OCI-LY7 (cell line): Measurements from ENCODE around the gene DACT2. TPM values are rescaled to one million over a fixed set of nuclear protein-coding genes. Genes with fewer than 3 reads are reported as not detected.

Source experiments
- BruUV-seq: library from RNA; stranded (reverse); fragments of 400-500 nt; replicated peaks from 2 replicates; lab custom pipeline; 2021; lab: Mats Ljungman, UMichigan
- CTCF ChIA-PET: fragments of 300-600 bp; sonication (Branson Sonifier 250); formaldehyde crosslinking; loops from one replicate; lab custom pipeline; 2022; ENCODE audit warnings: antibody characterized with exemption; ENCODE audit not compliant: unreplicated experiment; lab: Charles Lee
- POLR2A ChIA-PET: fragments of 300-600 bp; sonication (Branson Sonifier 250); formaldehyde crosslinking; loops from one replicate; lab custom pipeline; 2022; ENCODE audit warnings: antibody characterized with exemption; lab: Charles Lee
- DNase-seq: peaks from one replicate; pipeline ENCODE4 v3.0.0-alpha.2; 2015; ENCODE audit warnings: low spot score
- H2AFZ ChIP-seq: fragments of 200-600 bp; sonication (generic), shearing (Covaris generic); 2 replicates; pipeline ENCODE4 v1.6.1; 2014; ENCODE audit warnings: mild to moderate bottlenecking, antibody characterized with exemption, low read length, moderate library complexity
- H3K27ac ChIP-seq: fragments of 200-600 bp; sonication (generic); 2 replicates; pipeline ENCODE4 v1.5.1; 2014; ENCODE audit warnings: mixed run types, low read depth, mild to moderate bottlenecking, moderate library complexity, low read length, inconsistent platforms; ENCODE audit not compliant: poor library complexity, severe bottlenecking
- H3K36me3 ChIP-seq: fragments of 200-600 bp; sonication (generic); 2 replicates; pipeline ENCODE4 v1.6.1; 2014; ENCODE audit warnings: mild to moderate bottlenecking, antibody characterized with exemption, low read length, moderate library complexity, mixed read lengths; ENCODE audit not compliant: insufficient read depth
- H3K4me1 ChIP-seq: fragments of 200-600 bp; sonication (generic); 2 replicates; pipeline ENCODE4 v1.5.1; 2014; ENCODE audit warnings: mild to moderate bottlenecking, low read length; ENCODE audit not compliant: insufficient read depth, poor library complexity, severe bottlenecking
- H3K4me2 ChIP-seq: fragments of 200-600 bp; sonication (generic); 2 replicates; pipeline ENCODE4 v1.6.1; 2014; ENCODE audit warnings: mild to moderate bottlenecking, low read length
- H3K4me3 ChIP-seq: fragments of 200-600 bp; sonication (generic); 2 replicates; pipeline ENCODE4 v1.5.1; 2014; ENCODE audit warnings: mild to moderate bottlenecking, low read depth, low read length; ENCODE audit not compliant: poor library complexity, severe bottlenecking
- H3K79me2 ChIP-seq: fragments of 200-600 bp; sonication (generic); 2 replicates; pipeline ENCODE4 v1.6.1; 2016; ENCODE audit warnings: low read depth, mild to moderate bottlenecking, low read length, moderate library complexity, mixed read lengths; ENCODE audit not compliant: insufficient read depth
- H3K9me2 ChIP-seq: fragments of 200-600 bp; sonication (generic); 2 replicates; pipeline ENCODE4 v1.6.1; 2016; ENCODE audit warnings: mild to moderate bottlenecking, low read length, mixed read lengths; ENCODE audit not compliant: insufficient read depth
- H3K9me3 ChIP-seq: fragments of 200-600 bp; sonication (generic); 2 replicates; pipeline ENCODE4 v1.6.1; 2014; ENCODE audit warnings: mild to moderate bottlenecking, mixed run types, low read length, mixed read lengths
- H4K20me1 ChIP-seq: fragments of 200-600 bp; sonication (generic); 2 replicates; pipeline ENCODE4 v1.6.1; 2014; ENCODE audit warnings: mild to moderate bottlenecking, antibody characterized with exemption, low read length, moderate library complexity, mixed read lengths; ENCODE audit not compliant: insufficient read depth
- EZH2phosphoT487 ChIP-seq: fragments of 200-600 bp; sonication (generic); IDR thresholded peaks from 2 replicates; pipeline ENCODE4 v1.6.1; 2018; ENCODE audit warnings: low read depth, borderline replicate concordance, mild to moderate bottlenecking, mixed run types, antibody characterized with exemption, low read length, moderate library complexity, mixed read lengths
- intact Hi-C: fragments of 100-400 bp; cut with micrococcal nuclease; formaldehyde crosslinking; loops from one replicate; pipeline ENCODE4 v1.10.0; 2022; ENCODE audit not compliant: unreplicated experiment
- total RNA-seq, 2 experiments: library from RNA; depleted of rRNA in 1 of 2; stranded (reverse); fragments of >200 nt in 1 of 2; shearing (Covaris generic) in 1 of 2; gene quantifications; 2 replicates each; pipeline ENCODE4 v1.2.3, GENCODE V29; 2014 to 2022
- TF ChIP-seq, protein P1 (sequence below): fragments of 200-600 bp; sonication (generic); conservative IDR thresholded peaks from 2 replicates; pipeline ENCODE4 v1.5.1; 2014; ENCODE audit warnings: mild to moderate bottlenecking, antibody characterized with exemption, low read length, moderate library complexity, mixed read lengths

The DACT2 gene
- total RNA-seq, 2 experiments from 2014 or later, result not detected

GRCh38 chr6:168277274-168277669, 42.3 kb downstream of the DACT2 start:
- no TSS peak for BruUV-seq
- Histone ChIP-seq H4K20me1 (no peaks in the 10 kb centered on the region), H3K4me1 (no peaks in the 10 kb centered on the region), H3K4me2 (no peak overlapping the region), H3K36me3 (no peaks in the 10 kb centered on the region), H3K79me2 (no peaks in the 10 kb centered on the region), H3K4me3 (no peak overlapping the region), H3K9me3 (no peaks in the 10 kb centered on the region), H2AFZ (no peak overlapping the region), H3K9me2 (no peaks in the 10 kb centered on the region), H3K27ac (no peak overlapping the region)
- intact Hi-C loops, result no loop called here
- CTCF ChIA-PET, result no interaction called here
- DNase-seq, result no peak
- no peak for TF ChIP-seq EZH2phosphoT487
- TF ChIP-seq, protein P1, sequence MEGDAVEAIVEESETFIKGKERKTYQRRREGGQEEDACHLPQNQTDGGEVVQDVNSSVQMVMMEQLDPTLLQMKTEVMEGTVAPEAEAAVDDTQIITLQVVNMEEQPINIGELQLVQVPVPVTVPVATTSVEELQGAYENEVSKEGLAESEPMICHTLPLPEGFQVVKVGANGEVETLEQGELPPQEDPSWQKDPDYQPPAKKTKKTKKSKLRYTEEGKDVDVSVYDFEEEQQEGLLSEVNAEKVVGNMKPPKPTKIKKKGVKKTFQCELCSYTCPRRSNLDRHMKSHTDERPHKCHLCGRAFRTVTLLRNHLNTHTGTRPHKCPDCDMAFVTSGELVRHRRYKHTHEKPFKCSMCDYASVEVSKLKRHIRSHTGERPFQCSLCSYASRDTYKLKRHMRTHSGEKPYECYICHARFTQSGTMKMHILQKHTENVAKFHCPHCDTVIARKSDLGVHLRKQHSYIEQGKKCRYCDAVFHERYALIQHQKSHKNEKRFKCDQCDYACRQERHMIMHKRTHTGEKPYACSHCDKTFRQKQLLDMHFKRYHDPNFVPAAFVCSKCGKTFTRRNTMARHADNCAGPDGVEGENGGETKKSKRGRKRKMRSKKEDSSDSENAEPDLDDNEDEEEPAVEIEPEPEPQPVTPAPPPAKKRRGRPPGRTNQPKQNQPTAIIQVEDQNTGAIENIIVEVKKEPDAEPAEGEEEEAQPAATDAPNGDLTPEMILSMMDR, result no peak
- POLR2A ChIA-PET, result no interaction called here

- no peaks in the 10 kb centered on the region for H3K9me3 ChIP-seq
- H3K36me3 ChIP-seq, result no peaks in the 10 kb centered on the region
- ChIA-PET CTCF (no interaction called here), POLR2A (no interaction called here)
- DNase-seq, result no peak
- no peak overlapping the region for H3K4me3 ChIP-seq
- H2AFZ ChIP-seq, result no peak overlapping the region
- BruUV-seq, result no TSS peak
- no peaks in the 10 kb centered on the region for H3K9me2 ChIP-seq
- H3K79me2 ChIP-seq, result no peaks in the 10 kb centered on the region
- H3K4me2 ChIP-seq, result no peak overlapping the region
- TF ChIP-seq, protein P1, result no peak
- TF ChIP-seq EZH2phosphoT487, result no peak
- H3K4me1 ChIP-seq, result no peaks in the 10 kb centered on the region
- no peaks in the 10 kb centered on the region for H4K20me1 ChIP-seq
- H3K27ac ChIP-seq, result no peak overlapping the region
- intact Hi-C loops, result no loop called here
Measured at GRCh38 chr6:168276576-168277273, 42.9 kb downstream of the DACT2 start.

DNA sequence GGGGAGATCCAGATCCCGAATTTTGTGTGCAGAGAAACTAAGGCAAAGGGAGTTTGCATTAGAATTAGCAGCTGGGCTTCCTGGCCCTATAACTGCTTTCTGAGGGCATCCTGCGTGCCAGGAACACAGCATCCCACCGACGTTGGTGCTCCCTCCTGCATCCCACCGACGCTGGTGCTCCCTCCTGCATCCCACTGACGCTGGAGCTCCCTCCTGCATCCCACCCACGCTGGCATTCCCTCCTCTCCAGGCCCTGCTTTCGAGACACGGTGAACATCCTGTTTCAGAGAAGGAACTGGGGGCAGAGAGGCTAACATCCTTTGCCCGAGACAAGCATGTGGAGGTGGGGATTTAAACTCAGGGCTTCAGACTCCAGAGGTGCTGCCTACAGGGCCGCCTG, 44.4 kb downstream of the DACT2 start:
- TF ChIP-seq, protein P1, result no peak
- no peak for TF ChIP-seq EZH2phosphoT487
- intact Hi-C loops, result no loop called here
- no peaks in the 10 kb centered on the region for H3K4me1 ChIP-seq
- H3K4me2 ChIP-seq, result no peak overlapping the region
- no TSS peak for BruUV-seq
- H2AFZ ChIP-seq, result no peak overlapping the region
- POLR2A ChIA-PET, result interaction anchor here (0.9 kb wide), 1 partner anchor 15 kb away, joined by 5 read pairs; no protein-coding TSS in a partner anchor
- no peaks in the 10 kb centered on the region for H3K9me2 ChIP-seq
- DNase-seq, result no peak
- H4K20me1 ChIP-seq, result no peaks in the 10 kb centered on the region
- CTCF ChIA-PET, result no interaction called here
- no peaks in the 10 kb centered on the region for H3K36me3 ChIP-seq
- H3K9me3 ChIP-seq, result no peaks in the 10 kb centered on the region
- no peak overlapping the region for H3K4me3 ChIP-seq
- no peaks in the 10 kb centered on the region for H3K79me2 ChIP-seq
- H3K27ac ChIP-seq, result no peak overlapping the region
